SU-DHL-6 (cell line): Measurements from ENCODE around the gene MAEL.

Experiments used
- H2AFZ ChIP-seq: fragments of 200-600 bp; sonication (generic); 2 replicates; pipeline ENCODE4 v1.6.1; 2014; ENCODE audit warnings: low read depth, mild to moderate bottlenecking, moderate library complexity, mixed read lengths, antibody characterized with exemption, low read length; ENCODE audit not compliant: severe bottlenecking
- H3F3A ChIP-seq: fragments of 200-600 bp; shearing (Covaris generic); 2 replicates; pipeline ENCODE4 v1.6.0; 2016; ENCODE audit warnings: antibody characterized with exemption, mild to moderate bottlenecking; ENCODE audit not compliant: insufficient read depth
- H3K27ac ChIP-seq: fragments of 200-600 bp; sonication (generic); 2 replicates; pipeline ENCODE4 v1.5.1; 2016; ENCODE audit warnings: low read depth, mild to moderate bottlenecking, low read length, moderate library complexity, mixed read lengths
- H3K27me3 ChIP-seq: fragments of 200-600 bp; sonication (generic), shearing (Covaris generic); 2 replicates; pipeline ENCODE4 v1.6.0; 2014; ENCODE audit warnings: mild to moderate bottlenecking, low read length
- H3K36me3 ChIP-seq: fragments of 200-600 bp; sonication (generic); 2 replicates; pipeline ENCODE4 v1.6.1; 2014; ENCODE audit warnings: mild to moderate bottlenecking, low read length, mixed read lengths
- H3K4me2 ChIP-seq: fragments of 300-600, 200-600 bp; shearing (Covaris generic), sonication (generic); 2 replicates; pipeline ENCODE4 v1.6.0; 2014; ENCODE audit warnings: low read length, low read depth, mild to moderate bottlenecking; ENCODE audit not compliant: poor library complexity, severe bottlenecking
- H3K4me3 ChIP-seq: fragments of 200-600 bp; sonication (generic); 2 replicates; pipeline ENCODE4 v1.5.1; 2014; ENCODE audit warnings: antibody characterized with exemption, low read length, mild to moderate bottlenecking, mixed read lengths; ENCODE audit not compliant: insufficient read depth, poor library complexity, severe bottlenecking
- H3K79me2 ChIP-seq: fragments of 200-600 bp; sonication (generic); 2 replicates; pipeline ENCODE4 v1.6.1; 2014; ENCODE audit warnings: mild to moderate bottlenecking, low read length, moderate library complexity; ENCODE audit not compliant: insufficient read depth
- H3K9ac ChIP-seq: fragments of 200-600 bp; sonication (generic); 2 replicates; pipeline ENCODE4 v1.7.0; 2014; ENCODE audit warnings: mild to moderate bottlenecking, low read length
- H3K9me2 ChIP-seq: fragments of 200-600 bp; sonication (generic); replicated peaks from 2 replicates; pipeline ENCODE4 v1.6.1; 2014; ENCODE audit warnings: low read length; ENCODE audit not compliant: insufficient read depth
- H3K9me3 ChIP-seq: fragments of 200-600 bp; sonication (generic); 2 replicates; pipeline ENCODE4 v1.6.1; 2014; ENCODE audit warnings: low read length, mixed read lengths; ENCODE audit not compliant: insufficient read depth
- H4K20me1 ChIP-seq: fragments of 200-600 bp; sonication (generic); 2 replicates; pipeline ENCODE4 v1.6.1; 2014; ENCODE audit warnings: low read depth, mild to moderate bottlenecking, antibody characterized with exemption, low read length, moderate library complexity, mixed read lengths
- CTCF ChIP-seq: fragments of 200-600 bp; sonication (generic); IDR thresholded peaks from one replicate; pipeline ENCODE4 v1.5.1; 2017; ENCODE audit warnings: antibody characterized with exemption, mild to moderate bottlenecking, low read length, moderate library complexity; ENCODE audit not compliant: insufficient read depth, poor library complexity, severe bottlenecking
- EZH2phosphoT487 ChIP-seq: fragments of 200-600 bp; sonication (generic), shearing (Covaris generic); conservative IDR thresholded peaks from 2 replicates; pipeline ENCODE4 v1.6.1; 2018; ENCODE audit warnings: mild to moderate bottlenecking, antibody characterized with exemption, low read length, moderate library complexity, mixed read lengths

The MAEL gene

GRCh38 chr1:166969074-166969677 lies 19.9 kb upstream of the MAEL start:
- Histone ChIP-seq H3K79me2 (no peaks in the 10 kb centered on the region), H3K36me3 (no peaks in the 10 kb centered on the region), H3K9me2 (no peaks in the 10 kb centered on the region), H3K27me3 (no peaks in the 10 kb centered on the region), H4K20me1 (no peaks in the 10 kb centered on the region), H3K27ac (no peak overlapping the region), H3K4me3 (no peak overlapping the region), H2AFZ (no peak overlapping the region), H3K4me2 (no peak overlapping the region), H3F3A (no peaks in the 10 kb centered on the region), H3K9ac (no peak overlapping the region), H3K9me3 (no peaks in the 10 kb centered on the region)
- TF ChIP-seq CTCF (no peak), EZH2phosphoT487 (no peak)

- Histone ChIP-seq H3K9ac (no peak overlapping the region), H3K4me3 (no peak overlapping the region), H3F3A (peaks cover 6% of the 10 kb centered on the region), H3K79me2 (no peaks in the 10 kb centered on the region), H2AFZ (no peak overlapping the region), H3K27me3 (no peaks in the 10 kb centered on the region), H3K36me3 (no peaks in the 10 kb centered on the region), H3K9me2 (no peaks in the 10 kb centered on the region), H3K4me2 (no peak overlapping the region), H3K9me3 (no peaks in the 10 kb centered on the region), H4K20me1 (no peaks in the 10 kb centered on the region), H3K27ac (no peak overlapping the region)
- no peak for TF ChIP-seq CTCF
- no peak for TF ChIP-seq EZH2phosphoT487
Measured at GRCh38 chr1:166971252-166971651, 17.8 kb upstream of the MAEL start.

GRCh38 chr1:166972193-166972592 lies 16.9 kb upstream of the MAEL start:
- TF ChIP-seq CTCF (no peak), EZH2phosphoT487 (no peak)
- Histone ChIP-seq H3K4me3 (no peak overlapping the region), H3K36me3 (no peaks in the 10 kb centered on the region), H3K79me2 (no peaks in the 10 kb centered on the region), H3K27ac (no peak overlapping the region), H3K9ac (no peak overlapping the region), H3K9me2 (no peaks in the 10 kb centered on the region), H3F3A (peaks cover 7% of the 10 kb centered on the region), H3K9me3 (no peaks in the 10 kb centered on the region), H3K27me3 (no peaks in the 10 kb centered on the region), H2AFZ (no peak overlapping the region), H3K4me2 (no peak overlapping the region), H4K20me1 (no peaks in the 10 kb centered on the region)
